HCT116 (cell line): Measurements from ENCODE around the gene RNF183. TPM values are rescaled to one million over a fixed set of nuclear protein-coding genes. Genes with fewer than 3 reads are reported as not detected.

Experiments
- ATAC-seq: fragments of 200-7000 bp; cut with Tn5 transposase; 2 replicates; pipeline ENCODE4 v1.9.1; 2020; ENCODE audit warnings: mild to moderate bottlenecking, moderate library complexity
- BruUV-seq: library from RNA; stranded (reverse); fragments of 400-500 nt; replicated peaks from 2 replicates; lab custom pipeline; 2021; lab: Mats Ljungman, UMichigan
- CTCF ChIA-PET: fragments of 300-600 bp; sonication (Branson Sonifier 250); formaldehyde crosslinking; loops from one replicate; lab custom pipeline; 2021; ENCODE audit warnings: antibody characterized with exemption; lab: Charles Lee
- POLR2A ChIA-PET: fragments of 300-600, 350-600 bp; sonication (Branson Sonifier 250); formaldehyde crosslinking; loops from one replicate; lab custom pipeline; 2021; ENCODE audit warnings: antibody characterized with exemption; lab: Charles Lee
- RAD21 ChIA-PET, 2 experiments: fragments of 300-600 bp; sonication (Branson Sonifier 250); formaldehyde crosslinking; loops; one replicate each; lab custom pipeline; 2023; ENCODE audit warnings: low total read pairs in 2 of 2; ENCODE audit not compliant: uncharacterized antibody in 2 of 2, unreplicated experiment in 2 of 2, low non-redundant PET in 1 of 2; lab: Charles Lee
- DNase-seq: peaks from one replicate; pipeline ENCODE4 v3.0.0-alpha.2; 2010; ENCODE audit warnings: low read depth, low spot score
- H2AFZ ChIP-seq: fragments of 200-600 bp; shearing (Covaris generic), sonication (generic); 2 replicates; pipeline ENCODE4 v1.6.1; 2017; ENCODE audit warnings: low read depth, mixed run types, mixed read lengths, antibody characterized with exemption, low read length; ENCODE audit not compliant: poor library complexity, severe bottlenecking
- H3K27ac ChIP-seq: 2 replicates; pipeline ENCODE4 v1.5.1; 2012; ENCODE audit warnings: low read depth, low read length
- H3K27me3 ChIP-seq: fragments of 200-600 bp; sonication (generic); 2 replicates; pipeline ENCODE4 v1.6.1; 2016; ENCODE audit warnings: mixed run types, low read length, mixed read lengths; ENCODE audit not compliant: insufficient read depth
- H3K36me3 ChIP-seq, 2 experiments: fragments of 200-500 bp in 1 of 2; fragments of 200-600 bp in 1 of 2; sonication (Bioruptor generic) in 1 of 2; sonication (generic) in 1 of 2; 2 replicates each; pipeline versions ENCODE4 v1.5.1 to v1.6.1; 2014 to 2016; ENCODE audit warnings: low read length in 2 of 2, inconsistent platforms in 1 of 2, mixed read lengths in 1 of 2, mixed run types in 1 of 2; ENCODE audit not compliant: insufficient read depth in 2 of 2, control insufficient read depth in 1 of 2
- H3K4me1 ChIP-seq, 2 experiments: fragments of 200-600 bp in 1 of 2; sonication (generic) in 1 of 2; 2 replicates each; pipeline versions ENCODE4 v1.5.1 to v1.6.1; 2012 to 2017; ENCODE audit warnings: low read length in 2 of 2, inconsistent platforms in 1 of 2, mild to moderate bottlenecking in 1 of 2, mixed read lengths in 1 of 2, mixed run types in 1 of 2, moderate library complexity in 1 of 2; ENCODE audit not compliant: insufficient read depth in 2 of 2, control insufficient read depth in 1 of 2
- H3K4me2 ChIP-seq: fragments of 200-600 bp; sonication (generic); 2 replicates; pipeline ENCODE4 v1.6.1; 2017; ENCODE audit warnings: mixed run types, low read length, mixed read lengths
- H3K4me3 ChIP-seq, 2 experiments: fragments of 200-600 bp in 1 of 2; sonication (generic) in 1 of 2; replicated peaks in 1 of 2; 2 replicates each; pipeline ENCODE4 v1.5.1; 2011 to 2016; ENCODE audit warnings: low read length in 2 of 2, control low read depth in 1 of 2, low read depth in 1 of 2, mild to moderate bottlenecking in 1 of 2, mixed read lengths in 1 of 2, mixed run types in 1 of 2
- H3K79me2 ChIP-seq: fragments of 200-600 bp; sonication (generic); 2 replicates; pipeline ENCODE4 v1.6.1; 2017; ENCODE audit warnings: mild to moderate bottlenecking, mixed run types, low read length, moderate library complexity, mixed read lengths; ENCODE audit not compliant: insufficient read depth
- H3K9ac ChIP-seq: fragments of 200-600 bp; sonication (generic); 2 replicates; pipeline ENCODE4 v1.6.1; 2016; ENCODE audit warnings: low read length, mixed read lengths
- H3K9me2 ChIP-seq: fragments of 200-600 bp; sonication (generic), shearing (Covaris generic); 2 replicates; pipeline ENCODE4 v1.6.1; 2017; ENCODE audit warnings: mixed run types, mild to moderate bottlenecking, moderate library complexity; ENCODE audit not compliant: insufficient read depth
- H3K9me3 ChIP-seq, 2 experiments: fragments of 200-500 bp in 1 of 2; fragments of 200-600 bp in 1 of 2; sonication (Bioruptor generic) in 1 of 2; sonication (generic) in 1 of 2; 2 replicates each; pipeline ENCODE4 v1.6.1; 2014 to 2017; ENCODE audit warnings: low read length in 2 of 2, mixed read lengths in 2 of 2, inconsistent platforms in 1 of 2, low read depth in 1 of 2, mild to moderate bottlenecking in 1 of 2, mixed run types in 1 of 2, moderate library complexity in 1 of 2; ENCODE audit not compliant: control insufficient read depth in 1 of 2, insufficient read depth in 1 of 2
- H4K20me1 ChIP-seq: fragments of 200-600 bp; sonication (generic), shearing (Covaris generic); 2 replicates; pipeline ENCODE4 v1.6.1; 2017; ENCODE audit warnings: mixed run types, mild to moderate bottlenecking, moderate library complexity; ENCODE audit not compliant: insufficient read depth
- ATF3 ChIP-seq: IDR thresholded peaks from 2 replicates; pipeline ENCODE4 v1.6.1; 2012
- CBX3 ChIP-seq: IDR thresholded peaks from 2 replicates; pipeline ENCODE4 v1.6.1; 2012; ENCODE audit warnings: low read depth
- CEBPB ChIP-seq: IDR thresholded peaks from 2 replicates; pipeline ENCODE4 v1.6.1; 2012; ENCODE audit warnings: low read depth
- CTCF ChIP-seq, 3 experiments: fragments of 200-600 bp in 1 of 3; sonication (generic) in 1 of 3; IDR thresholded peaks in 2 of 3; conservative IDR thresholded peaks in 1 of 3; 2 replicates each; pipeline ENCODE4 v1.5.1; 2012 to 2017; ENCODE audit warnings: low read depth in 2 of 3, low read length in 2 of 3, antibody characterized with exemption in 1 of 3, borderline replicate concordance in 1 of 3, control low read depth in 1 of 3, mild to moderate bottlenecking in 1 of 3, mixed read lengths in 1 of 3, mixed run types in 1 of 3, moderate library complexity in 1 of 3; ENCODE audit not compliant: insufficient read depth in 1 of 3
- EGR1 ChIP-seq: IDR thresholded peaks from 2 replicates; pipeline ENCODE4 v1.6.1; 2012; ENCODE audit warnings: low read depth
- ELF1 ChIP-seq: IDR thresholded peaks from 2 replicates; pipeline ENCODE4 v1.6.1; 2012; ENCODE audit warnings: low read depth, borderline replicate concordance
- EZH2phosphoT487 ChIP-seq: fragments of 200-600 bp; IDR thresholded peaks from 2 replicates; pipeline ENCODE4 v1.6.1; 2018; ENCODE audit warnings: antibody characterized with exemption, borderline replicate concordance
- FOSL1 ChIP-seq: IDR thresholded peaks from 2 replicates; pipeline ENCODE4 v1.6.1; 2012; ENCODE audit warnings: low read depth
- POLR2A ChIP-seq: IDR thresholded peaks from 2 replicates; pipeline ENCODE4 v1.7.0; 2011; ENCODE audit warnings: borderline replicate concordance; ENCODE audit not compliant: insufficient read depth, insufficient read length; ENCODE audit errors: extremely low read depth
- RAD21 ChIP-seq: IDR thresholded peaks from 2 replicates; pipeline ENCODE4 v1.6.1; 2012; ENCODE audit warnings: low read depth, mild to moderate bottlenecking
- SP1 ChIP-seq: IDR thresholded peaks from 2 replicates; pipeline ENCODE4 v1.6.1; 2012; ENCODE audit warnings: low read depth
- SRF ChIP-seq: IDR thresholded peaks from 2 replicates; pipeline ENCODE4 v1.6.1; 2012; ENCODE audit warnings: low read depth
- ZBTB33 ChIP-seq: IDR thresholded peaks from 2 replicates; pipeline ENCODE4 v1.6.1; 2011; ENCODE audit warnings: mild to moderate bottlenecking, low read length, moderate library complexity; ENCODE audit not compliant: insufficient replicate concordance; ENCODE audit errors: extremely low read depth
- ZFX ChIP-seq: fragments of 450-650 bp; IDR thresholded peaks from 2 replicates; pipeline ENCODE4 v1.6.1; 2017
- ZNF274 ChIP-seq: fragments of 200-500 bp; sonication (Bioruptor generic); IDR thresholded peaks from 2 replicates; pipeline ENCODE4 v1.6.1; 2014; ENCODE audit warnings: mild to moderate bottlenecking, low read depth, low read length, inconsistent platforms
- intact Hi-C: fragments of 100-400 bp; cut with micrococcal nuclease; formaldehyde crosslinking; loops from 2 replicates; pipeline ENCODE4 v1.10.0; 2022
- total RNA-seq: library from RNA; stranded (reverse); gene quantifications from one replicate; pipeline ENCODE4 v1.2.1, GENCODE V29; 2021; ENCODE audit not compliant: unreplicated experiment

The RNF183 gene
- total RNA-seq, 1 experiment from 2014 or later: 0.12 TPM

GRCh38 chr9:113350937-113351336 is 47.8 kb upstream of the RNF183 start:
- no peak overlapping the region; a peak in 1 of 4 replicates for H3K4me3 ChIP-seq
- ChIA-PET CTCF (no interaction called here), RAD21 (no interaction called here), POLR2A (no interaction called here)
- TF ChIP-seq ZBTB33: no peak
- no peak for TF ChIP-seq FOSL1
- TF ChIP-seq ZNF274: no peak
- TF ChIP-seq EGR1: no peak
- TF ChIP-seq ATF3: no peak
- TF ChIP-seq CTCF (IDR thresholded peaks at IDR 0.05 in 2 of 3, conservative IDR thresholded peaks at IDR 0.05 in 1 of 3; ENCODE audit: borderline replicate concordance in 1 of 3, insufficient read depth in 1 of 3, low read depth in 2 of 3, low read length in 2 of 3): no peak
- TF ChIP-seq ELF1: no peak
- no peak for TF ChIP-seq CEBPB
- no peak for TF ChIP-seq RAD21
- no peak for TF ChIP-seq EZH2phosphoT487
- TF ChIP-seq CBX3: no peak
- no peak for TF ChIP-seq SP1
- TF ChIP-seq SRF: no peak
- TF ChIP-seq POLR2A: no peak
- TF ChIP-seq ZFX: no peak
- H3K9me2 ChIP-seq: no peaks in the 10 kb centered on the region
- H4K20me1 ChIP-seq: no peaks in the 10 kb centered on the region
- H3K27ac ChIP-seq: no peak overlapping the region
- H3K9me3 ChIP-seq: no peaks in the 10 kb centered on the region
- TSS peak; percentile 52 for BruUV-seq
- no peak overlapping the region for H2AFZ ChIP-seq
- peak overlapping the region; percentile 98 for H3K4me2 ChIP-seq
- H3K9ac ChIP-seq: no peak overlapping the region
- ATAC-seq (no peak), DNase-seq (no peak)
- no peaks in the 10 kb centered on the region for H3K27me3 ChIP-seq
- intact Hi-C loops: no loop called here
- H3K36me3 ChIP-seq: no peaks in the 10 kb centered on the region
- peaks cover 22% of the 10 kb centered on the region for H3K79me2 ChIP-seq
- peaks cover 3 to 34% of the 10 kb centered on the region in 2 experiments; a peak in 3 of 4 replicates for H3K4me1 ChIP-seq
